GM18861 (cell line): ENCODE results near the gene DPP6.

Experiments used
- ATAC-seq: cut with Tn5 transposase; IDR thresholded peaks from one replicate; pipeline ENCODE4 v1.9.1; 2021; ENCODE audit not compliant: unreplicated experiment

Gene DPP6

GRCh38 chr7:154394804-154395203 is 342.6 kb downstream of the DPP6 start:
- no peak for ATAC-seq

GRCh38 chr7:154406312-154406711 is 354.1 kb downstream of the DPP6 start:
- ATAC-seq, result no peak

- ATAC-seq, result no peak
Observed at GRCh38 chr7:154409703-154410311, 357.6 kb downstream of the DPP6 start.

GRCh38 chr7:154412105-154412504 is 359.9 kb downstream of the DPP6 start:
- no peak for ATAC-seq

- ATAC-seq, result no peak
Observed at GRCh38 chr7:154415709-154416399, 363.7 kb downstream of the DPP6 start.

- no peak for ATAC-seq
Observed at GRCh38 chr7:154416714-154417113, 364.5 kb downstream of the DPP6 start.

- no peak for ATAC-seq
Observed at GRCh38 chr7:154419344-154419743, 367.1 kb downstream of the DPP6 start.

GRCh38 chr7:154423231-154423630 is 371.0 kb downstream of the DPP6 start:
- no peak for ATAC-seq

- no peak for ATAC-seq
Observed at GRCh38 chr7:154424350-154424749, 372.2 kb downstream of the DPP6 start.

GRCh38 chr7:154425271-154425670 is 373.1 kb downstream of the DPP6 start:
- ATAC-seq, result no peak

GRCh38 chr7:154426778-154427177 is 374.6 kb downstream of the DPP6 start:
- no peak for ATAC-seq

GRCh38 chr7:154427533-154427932 is 375.3 kb downstream of the DPP6 start:
- ATAC-seq, result no peak

GRCh38 chr7:154429666-154430404 is 377.6 kb downstream of the DPP6 start:
- no peak for ATAC-seq

GRCh38 chr7:154430640-154431039 is 378.4 kb downstream of the DPP6 start:
- ATAC-seq, result no peak

GRCh38 chr7:154431045-154431444 is 378.8 kb downstream of the DPP6 start:
- ATAC-seq, result no peak

GRCh38 chr7:154433632-154434598 is 381.7 kb downstream of the DPP6 start:
- no peak for ATAC-seq

GRCh38 chr7:154436560-154436959 is 384.4 kb downstream of the DPP6 start:
- ATAC-seq, result no peak

GRCh38 chr7:154437234-154437633 is 385.0 kb downstream of the DPP6 start:
- no peak for ATAC-seq

- no peak for ATAC-seq
Observed at GRCh38 chr7:154438571-154439367, 386.6 kb downstream of the DPP6 start.

GRCh38 chr7:154440058-154440457 is 387.9 kb downstream of the DPP6 start:
- no peak for ATAC-seq
